K562 (cell line): ENCODE data around the gene TULP4. TPM values are rescaled to one million over a fixed set of nuclear protein-coding genes. Genes with fewer than 3 reads are reported as not detected.

Experiments used
- ATAC-seq: fragments of 200-7000 bp; cut with Tn5 transposase; 3 replicates; pipeline ENCODE4 v1.9.1; 2020; ENCODE audit warnings: moderate library complexity
- BruUV-seq: library from RNA; stranded (reverse); fragments of 400-500 nt; replicated peaks from 2 replicates; lab custom pipeline; 2021; lab: Mats Ljungman, UMichigan
- CTCF ChIA-PET: fragments of 300-600 bp; formaldehyde crosslinking; extraction: SDS; loops from one replicate; lab custom pipeline; 2021; ENCODE audit warnings: low intra/inter-chr PET ratio; lab: Yijun Ruan, JAX
- POLR2A ChIA-PET: fragments of 300-600, 350-650 bp; sonication (Branson Sonifier 250); formaldehyde crosslinking; extraction: SDS; loops from one replicate; lab custom pipeline; 2021; ENCODE audit warnings: antibody characterized with exemption, inconsistent platforms; lab: Yijun Ruan, JAX
- DNase-seq, 4 experiments: peaks; one replicate each; pipeline versions ENCODE4 v3.0.0 to v3.0.0-alpha.2; 2011 to 2018; ENCODE audit warnings: low spot score in 3 of 4, mixed read lengths in 3 of 4; ENCODE audit errors: extremely low read depth in 1 of 4
- FAIRE-seq: peaks from 2 replicates; lab custom pipeline; 2011; peaks lifted over from hg19 to GRCh38; lab: Jason Lieb, UNC
- H2AFZ ChIP-seq: 2 replicates; pipeline ENCODE4 v1.6.0; 2011; ENCODE audit warnings: low read depth, low read length, control low read depth, inconsistent platforms
- H3K27ac ChIP-seq: fragments of 200-600 bp; 3 replicates; pipeline ENCODE4 v1.8.0; 2011; ENCODE audit warnings: low read depth, mild to moderate bottlenecking, control low read depth, inconsistent platforms, low read length, moderate library complexity, mixed read lengths; ENCODE audit errors: extremely low read depth
- H3K27me3 ChIP-seq, 2 experiments: fragments of 300-600 bp in 1 of 2; 2 replicates in 1 of 2; 3 replicates in 1 of 2; pipeline versions ENCODE4 v1.6.0 to v1.8.0; 2011; ENCODE audit warnings: inconsistent platforms in 2 of 2, low read length in 2 of 2, mild to moderate bottlenecking in 1 of 2, mixed read lengths in 1 of 2, moderate library complexity in 1 of 2; ENCODE audit not compliant: control insufficient read depth in 2 of 2, insufficient read depth in 2 of 2
- H3K36me3 ChIP-seq: fragments of 300-600 bp; 3 replicates; pipeline ENCODE4 v1.8.0; 2011; ENCODE audit warnings: mild to moderate bottlenecking, low read length, inconsistent platforms; ENCODE audit not compliant: control insufficient read depth, insufficient read depth
- H3K4me1 ChIP-seq, 2 experiments: fragments of 200-600 bp in 1 of 2; replicated peaks in 1 of 2; 2 replicates in 1 of 2; 3 replicates in 1 of 2; pipeline versions ENCODE4 v1.5.1 to v1.8.0; 2011; ENCODE audit warnings: inconsistent platforms in 2 of 2, low read length in 2 of 2, mild to moderate bottlenecking in 1 of 2, mixed read lengths in 1 of 2, moderate library complexity in 1 of 2; ENCODE audit not compliant: control insufficient read depth in 2 of 2, insufficient read depth in 2 of 2
- H3K4me2 ChIP-seq: 2 replicates; pipeline ENCODE4 v1.6.1; 2011; ENCODE audit warnings: low read length, control low read depth, inconsistent platforms, mixed read lengths; ENCODE audit not compliant: insufficient read depth
- H3K4me3 ChIP-seq: fragments of 200-600 bp; sonication (generic), shearing (Covaris generic); 2 replicates; pipeline ENCODE4 v1.5.1; 2016; ENCODE audit warnings: control low read depth, inconsistent platforms
- H3K79me2 ChIP-seq: fragments of 200-600 bp; 3 replicates; pipeline ENCODE4 v1.8.0; 2011; ENCODE audit warnings: low read length, inconsistent platforms; ENCODE audit not compliant: control insufficient read depth, insufficient read depth
- H3K9ac ChIP-seq, 2 experiments: 2 replicates each; pipeline versions ENCODE4 v1.6.0 to v1.6.1; 2011; ENCODE audit warnings: low read depth in 2 of 2, low read length in 2 of 2, control low read depth in 1 of 2, inconsistent platforms in 1 of 2, mild to moderate bottlenecking in 1 of 2, mixed read lengths in 1 of 2; ENCODE audit not compliant: insufficient read depth in 1 of 2
- H3K9me1 ChIP-seq: one replicate; pipeline ENCODE4 v1.6.0; 2011; ENCODE audit warnings: inconsistent platforms, mild to moderate bottlenecking, low read length, moderate library complexity; ENCODE audit not compliant: control insufficient read depth, insufficient read depth
- H3K9me3 ChIP-seq: replicated peaks from 2 replicates; pipeline ENCODE4 v1.5.1; 2011; ENCODE audit warnings: low read depth, low read length, inconsistent platforms; ENCODE audit not compliant: control insufficient read depth, insufficient read depth
- H4K20me1 ChIP-seq: replicated peaks from 2 replicates; pipeline ENCODE4 v1.6.1; 2011; ENCODE audit warnings: low read length, inconsistent platforms, mixed read lengths; ENCODE audit not compliant: control insufficient read depth, insufficient read depth
- CEBPG ChIP-seq, 3 experiments: fragments of 200-800 bp in 1 of 3; sonication (Bioruptor generic) in 1 of 3; sonication (generic) in 1 of 3; formaldehyde crosslinking in 1 of 3; IDR thresholded peaks in 2 of 3; conservative IDR thresholded peaks in 1 of 3; 2 replicates each; pipeline versions ENCODE4 v1.6.1 to v1.8.0; 2016 to 2022; ENCODE audit warnings: missing compliant biosample characterization in 2 of 3, missing genetic modification characterization in 2 of 3, mild to moderate bottlenecking in 1 of 3, missing genetic modification reagents in 1 of 3
- FOSL1 ChIP-seq: fragments of 200-800 bp; sonication (Bioruptor generic); conservative IDR thresholded peaks from 2 replicates; pipeline ENCODE4 v1.6.1; 2016; ENCODE audit warnings: missing genetic modification characterization, missing compliant biosample characterization
- HOXB6 ChIP-seq: fragments of 250-450 bp; sonication (Bioruptor Pico); IDR thresholded peaks from 2 replicates; pipeline ENCODE4 v1.5.1; 2022; ENCODE audit warnings: mild to moderate bottlenecking, borderline replicate concordance
- MGA ChIP-seq: fragments of 450-650 bp; IDR thresholded peaks from 2 replicates; pipeline ENCODE4 v1.6.1; 2016; ENCODE audit warnings: mild to moderate bottlenecking, moderate library complexity
- RBM25 ChIP-seq: fragments of 200-400 bp; formaldehyde crosslinking; IDR thresholded peaks from 2 replicates; pipeline ENCODE4 v1.6.1; 2018; ENCODE audit warnings: low read length, low read depth, moderate library complexity; ENCODE audit not compliant: severe bottlenecking
- ZBTB43 ChIP-seq: sonication (generic); formaldehyde crosslinking; IDR thresholded peaks from 2 replicates; pipeline ENCODE4 v1.8.0; 2023; ENCODE audit warnings: mild to moderate bottlenecking, missing genetic modification reagents
- ZNF384 ChIP-seq: IDR thresholded peaks from 2 replicates; pipeline ENCODE4 v1.6.1; 2012; ENCODE audit warnings: low read depth, low read length, improper control_type of control experiment
- WGBS: fragments of 100-300 bp; shearing (Covaris generic); methylation state at CpG from one replicate; pipeline ENCODE4 v1.1.6; 2016; ENCODE audit warnings: low coverage, mixed read lengths; ENCODE audit not compliant: insufficient coverage; ENCODE audit errors: missing lambda C conversion rate; 5-methylcytosine and 5-hydroxymethylcytosine counted together
- in situ Hi-C: fragments of 300-500 bp; cut with MboI; formaldehyde crosslinking; loops from 4 replicates; pipeline ENCODE4 v1.15.0; 2018; ENCODE audit warnings: inconsistent platforms, mixed read lengths
- intact Hi-C: fragments of 100-400 bp; cut with micrococcal nuclease; formaldehyde crosslinking; loops from 2 replicates; pipeline ENCODE4 v1.14.2; 2022
- polyA plus RNA-seq, 8 experiments: library from polyadenylated mRNA; depleted of rRNA in 4 of 8; stranded (reverse) in 5 of 8; unstranded in 3 of 8; fragments of >200 nt; fragmentation: Nextera tagmentation in 2 of 8; fragmentation: Illumina TruSeq in 1 of 8; extraction: Ambion mirVana in 2 of 8; extraction: Trizol in 1 of 8; gene quantifications; 2 replicates each; pipeline versions ENCODE4 v1.2.1 to v1.2.3, GENCODE V29; 2011 to 2014; ENCODE audit warnings: inconsistent platforms in 1 of 8, missing spikeins in 1 of 8
- total RNA-seq, 7 experiments: library from RNA; depleted of rRNA in 6 of 7; stranded (reverse); fragments of >200 nt in 6 of 7; fragmentation: Illumina TruSeq in 2 of 7; extraction: Trizol in 2 of 7; gene quantifications; 2 replicates each; pipeline versions ENCODE4 v1.2.1 to v1.2.3, GENCODE V29; 2011 to 2021; ENCODE audit warnings: low replicate concordance in 1 of 7

TULP4 gene
- total and polyA plus RNA-seq, 9 of the 15 experiments (the other 6 are each of a cell fraction or from before 2014, with no cell fraction given): 1.2 to 50.4 (median 11.0) TPM

GRCh38 chr6:158366363-158366762, 54.1 kb downstream of the TULP4 start (continued):
- no peak for TF ChIP-seq ZBTB43
- TF ChIP-seq, all 486 proteins: peak for 106

GRCh38 chr6:158367816-158368215, 55.6 kb downstream of the TULP4 start:
- POLR2A ChIA-PET: interaction anchor here (0.6 to 1.9 kb wide), 5 partner anchors 9 to 194 kb away, joined by 3 to 6 read pairs (median 4); no protein-coding TSS in a partner anchor

More at GRCh38 chr6:158367816-158368215, 55.6 kb downstream of the TULP4 start:
- peaks cover 4% of the 10 kb centered on the region; the same call in 1 of the 3 replicates for H3K79me2 ChIP-seq
- H3K9ac ChIP-seq: no peak overlapping the region
- H4K20me1 ChIP-seq: no peaks in the 10 kb centered on the region
- peaks cover 3 to 19% of the 10 kb centered on the region in 2 experiments; a peak in 4 of 5 replicates for H3K4me1 ChIP-seq
- peak; percentile 56 for ATAC-seq
- H3K9me1 ChIP-seq: no peaks in the 10 kb centered on the region
- CTCF ChIA-PET: no interaction called here
- BruUV-seq: no TSS peak
- H3K36me3 ChIP-seq: no peaks in the 10 kb centered on the region
- in situ Hi-C loops (no loop called here), intact Hi-C loops (loop anchor here (10.0 kb wide), 1 partner anchor 133 kb away; no protein-coding TSS in a partner anchor)
- peak in 1 of 4 experiments; percentile 38 for DNase-seq
- H2AFZ ChIP-seq: no peak overlapping the region
- WGBS: 44% methylated on average over 5 of the region's 6 CpGs
- no peaks in the 10 kb centered on the region for H3K9me3 ChIP-seq
- TF ChIP-seq FOSL1 (tag) (peak; percentile 57), CEBPG (CRISPR knock-in tag; IDR thresholded peaks at IDR 0.05) (no peak), CEBPG (tag; conservative IDR thresholded peaks at IDR 0.05 in 1 of 2, IDR thresholded peaks at IDR 0.05 in 1 of 2) (no peak), HOXB6 (CRISPR knock-in tag) (no peak), RBM25 (no peak), ZNF384 (peak; percentile 90), MGA (no peak)
- H3K4me3 ChIP-seq: no peak overlapping the region
- no peak overlapping the region for H3K27ac ChIP-seq
- no peak for FAIRE-seq
- no peak overlapping the region for H3K4me2 ChIP-seq
- no peaks in the 10 kb centered on the region for H3K27me3 ChIP-seq
